NCI-H345 treated with DMSO at 0.1 percent for 48 hours (cell line): ENCODE results near the gene HERPUD1.

Experiments
- DNase-seq: peaks from one replicate; lab custom pipeline; 2025; ENCODE audit not compliant: unreplicated experiment; lab: John Stamatoyannopoulos, UW

HERPUD1 gene

DNA sequence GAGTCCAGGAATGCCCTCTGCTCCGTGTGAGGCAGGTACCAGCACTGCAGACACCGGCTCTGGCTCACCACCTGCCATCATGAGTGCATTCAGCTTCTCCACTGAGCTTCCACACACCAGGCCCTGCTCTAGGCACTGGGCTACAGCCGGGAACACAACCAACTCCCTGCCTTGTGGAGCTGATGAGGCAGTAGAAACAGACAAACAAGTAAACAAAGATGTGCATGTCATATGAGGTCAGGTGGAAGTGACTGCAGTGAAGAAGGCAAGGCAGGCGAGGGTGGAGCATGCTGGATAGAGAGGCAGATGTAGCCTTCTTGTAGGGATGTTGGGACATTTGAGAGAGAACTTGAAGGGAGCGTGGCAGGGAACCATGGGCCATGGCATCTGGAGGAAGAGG is 62.4 kb downstream of the HERPUD1 start:
- DNase-seq, result no peak
